Testis (tissue), 2 donors: ENCODE results near the gene ZNF41.

ENCODE experiments used
- POLR2A ChIP-seq: fragments of 450-650 bp; IDR thresholded peaks from one replicate; pipeline ENCODE4 v1.6.1; 2017; ENCODE audit warnings: antibody characterized with exemption, mild to moderate bottlenecking, moderate library complexity
- TF ChIP-seq, protein P1 (sequence below), 3 experiments: fragments of 450-650 bp in 2 of 3; fragments of 200-600 bp in 1 of 3; sonication (generic) in 1 of 3; IDR thresholded peaks; one replicate each; pipeline ENCODE4 v1.5.1; 2016 to 2019; ENCODE audit warnings: antibody characterized with exemption in 3 of 3, mild to moderate bottlenecking in 2 of 3, moderate library complexity in 1 of 3

DNA sequence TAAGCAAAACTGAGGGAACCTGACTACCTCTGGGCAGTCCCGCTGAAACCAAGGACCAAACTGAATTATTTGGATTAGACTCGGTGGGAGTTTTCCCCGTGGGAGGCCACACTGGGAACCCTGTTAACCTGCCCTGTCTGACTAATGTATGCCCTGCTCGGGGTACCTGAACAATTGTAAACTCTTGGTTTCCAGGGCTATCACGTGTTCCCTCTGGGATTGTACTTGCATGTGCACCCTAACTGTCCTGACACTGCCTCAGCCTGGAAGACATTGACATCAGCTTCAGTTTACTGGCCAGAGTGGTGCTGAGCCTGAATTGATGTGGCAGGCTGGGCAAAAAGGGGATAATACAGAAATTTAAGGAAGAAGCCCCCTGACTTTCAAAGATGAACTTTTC, 20.1 kb upstream of the ZNF41 start:
- TF ChIP-seq, protein P1, sequence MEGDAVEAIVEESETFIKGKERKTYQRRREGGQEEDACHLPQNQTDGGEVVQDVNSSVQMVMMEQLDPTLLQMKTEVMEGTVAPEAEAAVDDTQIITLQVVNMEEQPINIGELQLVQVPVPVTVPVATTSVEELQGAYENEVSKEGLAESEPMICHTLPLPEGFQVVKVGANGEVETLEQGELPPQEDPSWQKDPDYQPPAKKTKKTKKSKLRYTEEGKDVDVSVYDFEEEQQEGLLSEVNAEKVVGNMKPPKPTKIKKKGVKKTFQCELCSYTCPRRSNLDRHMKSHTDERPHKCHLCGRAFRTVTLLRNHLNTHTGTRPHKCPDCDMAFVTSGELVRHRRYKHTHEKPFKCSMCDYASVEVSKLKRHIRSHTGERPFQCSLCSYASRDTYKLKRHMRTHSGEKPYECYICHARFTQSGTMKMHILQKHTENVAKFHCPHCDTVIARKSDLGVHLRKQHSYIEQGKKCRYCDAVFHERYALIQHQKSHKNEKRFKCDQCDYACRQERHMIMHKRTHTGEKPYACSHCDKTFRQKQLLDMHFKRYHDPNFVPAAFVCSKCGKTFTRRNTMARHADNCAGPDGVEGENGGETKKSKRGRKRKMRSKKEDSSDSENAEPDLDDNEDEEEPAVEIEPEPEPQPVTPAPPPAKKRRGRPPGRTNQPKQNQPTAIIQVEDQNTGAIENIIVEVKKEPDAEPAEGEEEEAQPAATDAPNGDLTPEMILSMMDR (IDR thresholded peaks at IDR 0.05): no peak
- TF ChIP-seq POLR2A: no peak
